Smooth muscle cell of trachea (primary cell): ENCODE measurements around the gene TGFBR2. TPM values are rescaled to one million over a fixed set of nuclear protein-coding genes. Genes with fewer than 3 reads are reported as not detected.

Source experiments
- total RNA-seq: library from RNA; depleted of rRNA; stranded (reverse); fragments of >200 nt; gene quantifications from 2 replicates; pipeline ENCODE4 v1.2.1, GENCODE V29; 2014

TGFBR2 gene
- total RNA-seq, result 118 and 167 TPM in 2 replicates

DNA sequence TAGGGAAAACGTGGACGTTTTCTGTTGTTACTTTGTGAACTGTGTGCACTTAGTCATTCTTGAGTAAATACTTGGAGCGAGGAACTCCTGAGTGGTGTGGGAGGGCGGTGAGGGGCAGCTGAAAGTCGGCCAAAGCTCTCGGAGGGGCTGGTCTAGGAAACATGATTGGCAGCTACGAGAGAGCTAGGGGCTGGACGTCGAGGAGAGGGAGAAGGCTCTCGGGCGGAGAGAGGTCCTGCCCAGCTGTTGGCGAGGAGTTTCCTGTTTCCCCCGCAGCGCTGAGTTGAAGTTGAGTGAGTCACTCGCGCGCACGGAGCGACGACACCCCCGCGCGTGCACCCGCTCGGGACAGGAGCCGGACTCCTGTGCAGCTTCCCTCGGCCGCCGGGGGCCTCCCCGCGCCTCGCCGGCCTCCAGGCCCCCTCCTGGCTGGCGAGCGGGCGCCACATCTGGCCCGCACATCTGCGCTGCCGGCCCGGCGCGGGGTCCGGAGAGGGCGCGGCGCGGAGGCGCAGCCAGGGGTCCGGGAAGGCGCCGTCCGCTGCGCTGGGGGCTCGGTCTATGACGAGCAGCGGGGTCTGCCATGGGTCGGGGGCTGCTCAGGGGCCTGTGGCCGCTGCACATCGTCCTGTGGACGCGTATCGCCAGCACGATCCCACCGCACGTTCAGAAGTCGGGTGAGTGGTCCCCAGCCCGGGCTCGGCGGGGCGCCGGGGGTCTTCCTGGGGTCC lies at the start of gene TGFBR2:
TSS of gene TGFBR2 (plus strand) at position 301 of the 731 bp plus-strand sequence. CDS start at position 584, 283 bp downstream.

